Measurements from ENCODE around the gene TANGO6.
"Not testable (repeated sequence)": the region's sequence is repeated elsewhere in the genome, so short reads cannot be mapped to it uniquely, and the experiment has no call there.

Gene TANGO6

DNA sequence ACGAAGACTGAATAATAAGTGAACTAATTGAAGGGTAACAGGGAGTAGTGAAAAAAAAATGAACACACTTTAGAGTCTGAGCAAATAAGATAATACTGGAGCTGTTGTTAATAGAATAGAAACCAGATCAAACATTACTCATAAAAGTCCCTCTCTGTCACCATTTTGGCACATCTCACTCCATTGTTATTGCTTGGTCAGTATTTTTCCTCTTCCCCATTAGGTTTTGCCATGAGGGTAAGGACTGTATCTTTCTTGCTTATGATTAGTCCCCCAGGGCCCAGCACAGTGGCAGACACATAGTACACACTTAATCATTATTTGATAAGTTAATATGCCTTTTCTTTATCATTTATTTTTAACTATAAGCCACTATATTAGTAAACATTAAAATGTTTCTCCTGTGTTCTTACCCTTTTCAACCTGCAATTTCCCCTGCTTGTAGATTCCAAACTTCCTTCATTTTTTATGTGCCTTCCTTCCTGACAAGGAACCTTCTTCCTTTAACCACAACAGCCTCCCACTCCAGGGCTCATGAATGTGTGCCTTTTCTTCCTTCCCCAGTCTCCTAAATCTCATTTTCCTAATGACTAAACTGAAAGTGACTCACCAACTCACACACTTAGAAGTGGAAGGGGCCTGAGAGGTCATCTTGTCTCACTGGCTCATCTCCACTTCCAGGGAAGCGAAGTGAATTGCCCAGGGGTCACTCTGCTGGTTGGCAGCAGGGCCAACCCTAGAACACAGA lies 173.9 kb downstream of the TANGO6 start:
- DNase-seq = no peak

DNA sequence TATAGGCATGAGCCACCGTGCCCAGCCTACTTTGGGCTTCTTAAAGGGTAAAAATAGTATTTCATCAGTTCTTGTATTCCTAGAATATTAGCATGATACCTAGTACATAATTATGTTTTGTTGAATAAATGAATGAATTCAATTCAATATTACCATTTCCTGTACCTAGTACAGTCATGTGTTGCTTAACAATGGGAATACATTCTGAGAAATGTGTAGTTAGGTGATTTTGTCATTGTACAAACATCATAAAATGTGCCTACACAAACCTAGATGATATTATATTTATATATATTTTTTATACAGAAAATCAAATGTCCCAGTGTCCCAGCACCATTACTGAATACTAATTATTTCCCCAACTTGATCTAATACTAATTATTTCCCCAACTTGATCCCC lies 176.5 kb downstream of the TANGO6 start:
- DNase-seq = no peak

DNA sequence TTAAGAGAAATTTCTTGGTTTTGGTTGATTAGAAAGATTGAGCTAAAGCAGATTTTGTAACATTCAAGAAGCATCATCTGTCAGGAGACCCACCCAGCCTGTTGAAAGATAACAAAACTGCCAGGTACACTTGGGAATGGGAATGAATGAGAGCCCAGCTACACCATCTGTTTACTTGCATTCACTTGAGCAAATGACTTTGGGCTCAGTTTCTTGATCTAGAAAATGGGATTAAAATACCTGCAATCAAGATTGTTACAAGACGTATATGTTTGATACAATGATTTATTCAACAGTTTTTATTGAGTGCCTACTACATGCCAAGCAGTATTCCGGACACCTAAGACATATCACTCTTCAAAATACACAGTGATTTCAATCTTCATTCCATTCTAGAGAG lies 185.8 kb downstream of the TANGO6 start:
- DNase-seq = no peak

DNA sequence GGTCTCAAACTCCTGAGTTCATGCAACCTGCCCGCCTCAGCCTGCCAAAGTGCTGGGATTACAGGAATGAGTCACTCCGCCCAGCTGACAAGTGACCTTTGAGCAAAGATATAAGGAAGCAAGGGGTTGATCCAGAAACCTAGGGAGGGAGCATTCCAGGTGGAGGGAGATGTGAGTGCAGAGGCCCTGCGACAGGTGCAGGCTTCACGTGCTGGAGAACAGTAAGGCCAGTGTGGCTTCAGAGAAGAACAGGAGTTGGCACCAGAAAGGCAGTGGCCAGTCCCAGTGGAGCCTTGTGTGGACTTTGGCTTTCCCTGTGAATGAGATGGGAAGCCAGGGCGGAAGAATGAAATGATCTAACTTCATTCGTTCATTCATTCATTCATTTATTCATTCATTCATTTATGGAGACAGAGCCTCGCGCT lies 188.6 kb downstream of the TANGO6 start:
- no peak for DNase-seq

DNA sequence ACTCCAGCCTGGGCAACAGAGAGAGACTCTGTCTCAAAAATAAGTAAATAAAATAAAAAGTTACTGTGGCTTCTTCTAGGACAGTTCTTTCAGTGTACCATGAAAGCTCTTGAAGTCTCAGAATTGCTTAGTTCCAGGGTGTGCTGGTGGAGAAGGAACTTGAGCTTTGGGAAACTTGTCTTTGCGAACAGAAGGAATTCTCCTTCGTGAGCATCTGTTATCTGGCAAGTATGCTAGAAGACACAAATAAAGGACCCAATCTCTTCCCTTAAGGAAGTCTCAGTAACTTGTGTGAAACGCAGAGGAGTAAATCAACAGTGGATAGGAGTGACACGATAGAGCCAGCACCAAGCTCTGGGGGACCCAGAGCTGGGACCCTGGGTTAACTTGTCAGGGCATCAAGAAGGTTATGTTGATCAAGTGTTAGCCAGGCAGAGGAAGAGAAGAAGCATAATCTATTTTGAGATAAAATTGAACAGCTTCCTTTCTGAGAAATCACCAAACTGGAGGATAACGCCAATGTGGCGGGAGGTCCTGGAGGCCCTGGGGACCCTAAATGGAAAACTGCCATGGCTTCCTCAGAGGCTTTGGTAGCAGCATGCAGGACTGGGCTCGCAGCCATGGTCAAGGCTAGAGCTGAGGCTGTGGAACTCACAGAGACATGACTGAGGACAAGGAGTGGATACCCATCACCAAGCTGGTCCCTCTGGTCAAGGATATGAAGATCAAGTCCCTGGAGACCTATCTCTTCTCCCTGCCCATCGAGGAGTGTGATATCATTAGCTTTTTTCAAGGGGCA lies 190.0 kb downstream of the TANGO6 start:
- DNase-seq = no peak

DNA sequence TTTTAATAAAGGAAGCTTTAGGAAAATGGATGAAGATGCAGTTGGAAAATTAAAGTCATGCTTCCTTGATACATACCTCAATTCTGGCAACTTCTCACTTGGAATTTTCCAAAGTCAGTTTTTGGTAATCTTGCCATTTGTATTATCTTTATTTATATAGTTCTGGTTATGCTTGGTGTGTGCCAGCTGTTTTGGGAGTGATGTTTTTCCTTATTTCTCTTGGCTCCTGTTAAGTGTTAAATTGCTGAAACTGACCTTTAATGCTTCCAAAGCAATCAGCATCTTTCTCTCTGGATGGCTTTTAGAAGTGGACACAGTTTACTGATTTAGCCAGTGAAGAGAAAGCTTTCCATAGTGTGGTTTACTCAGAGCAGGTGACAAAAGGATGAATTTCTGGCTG lies 192.0 kb downstream of the TANGO6 start:
- DNase-seq = no peak

DNA sequence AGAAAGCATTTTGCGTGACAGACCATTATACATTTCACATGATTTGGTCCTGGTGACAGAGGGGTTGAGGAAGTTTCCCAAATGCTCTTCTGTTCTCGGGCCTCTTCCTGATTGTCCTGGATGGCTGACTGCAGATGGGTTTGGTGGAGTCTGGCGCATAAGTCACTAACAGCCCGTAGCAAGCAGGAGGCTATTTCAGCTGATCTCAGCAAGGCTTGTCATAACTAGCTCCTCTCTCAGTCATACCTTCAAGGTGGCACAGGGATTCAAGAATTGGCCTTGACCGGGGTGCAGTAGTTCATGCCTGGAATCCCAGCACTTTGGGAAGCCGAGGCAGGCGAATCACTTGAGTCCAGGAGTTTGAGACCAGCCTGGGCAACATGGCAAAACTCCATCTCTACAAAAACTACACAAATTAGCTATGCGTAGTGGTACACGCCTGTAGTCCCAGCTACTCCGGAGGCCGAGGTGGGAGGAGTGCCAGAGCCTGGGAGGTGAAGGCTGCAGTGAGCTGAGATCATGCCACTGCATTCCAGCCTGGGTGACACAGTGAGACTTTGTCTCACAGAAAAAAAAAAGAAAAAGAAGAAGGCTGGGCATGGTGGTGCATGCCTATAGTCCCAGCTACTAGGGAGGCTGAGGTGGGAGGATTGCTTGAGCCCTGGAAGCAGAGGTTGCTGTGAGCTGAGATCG lies 193.2 kb downstream of the TANGO6 start:
- no peak for DNase-seq

DNA sequence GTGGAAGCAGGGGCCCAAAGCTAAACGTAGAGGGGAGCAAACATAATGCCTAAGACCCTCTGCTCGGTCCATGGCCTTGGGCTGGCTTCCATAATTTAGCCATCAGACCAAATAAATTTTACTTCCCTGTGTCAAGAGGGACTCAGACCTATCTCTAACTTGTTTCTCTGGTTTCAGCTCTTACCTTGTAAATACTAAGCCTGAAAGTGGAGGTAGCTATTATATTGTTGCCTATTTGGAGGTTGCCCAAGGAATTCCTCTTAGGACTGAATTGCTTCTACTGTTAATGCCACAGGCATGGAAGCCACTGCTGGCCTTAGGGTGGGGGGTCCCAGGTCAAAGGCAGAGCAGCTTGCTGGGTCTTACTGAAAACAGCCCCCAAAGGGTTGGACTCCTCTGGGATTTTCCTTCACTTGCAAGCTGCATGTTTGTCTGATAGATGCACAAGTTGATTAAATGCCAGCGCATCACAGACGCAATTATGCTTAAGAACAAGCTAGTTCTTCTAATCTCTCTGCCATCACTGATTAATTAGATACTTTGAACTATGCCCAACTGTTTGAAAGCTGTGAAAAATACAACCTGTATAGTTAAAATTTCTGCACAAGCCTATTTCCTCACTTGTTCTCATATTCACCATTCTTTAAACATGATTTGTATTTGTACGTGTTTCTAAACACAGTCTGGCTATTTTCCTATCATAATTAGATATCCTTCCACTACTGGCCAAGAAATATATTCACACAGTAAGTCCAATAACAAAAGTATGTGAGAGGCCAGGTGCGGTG lies 194.2 kb downstream of the TANGO6 start:
- DNase-seq = no peak

DNA sequence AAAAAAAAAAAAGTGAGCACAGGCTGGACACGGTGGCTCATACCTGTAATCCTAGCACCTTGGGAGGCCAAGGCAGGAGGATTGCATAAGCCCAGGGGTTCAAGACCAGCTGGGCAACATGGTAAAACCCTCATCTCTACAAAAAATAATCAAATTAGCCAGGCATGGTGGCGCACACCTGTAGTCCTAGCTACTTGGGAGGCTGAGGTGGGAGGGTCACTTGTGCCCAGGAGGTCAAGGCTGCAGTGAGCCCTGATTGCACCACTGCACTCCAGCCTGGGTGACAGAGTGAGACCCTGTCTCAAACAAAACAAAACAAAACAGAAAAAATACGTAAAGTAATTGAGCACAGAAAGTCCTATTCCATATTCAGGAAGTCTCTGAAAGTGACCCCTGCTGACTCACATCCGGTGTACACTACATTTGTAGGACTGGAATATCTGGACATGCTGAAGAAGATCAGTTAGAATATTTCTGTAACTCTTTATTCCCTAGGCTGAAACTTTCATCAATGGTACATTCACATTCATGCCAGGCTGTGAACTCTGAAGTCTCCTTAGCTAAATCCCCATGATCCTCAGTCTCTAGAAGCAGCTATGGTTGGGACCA lies 196.1 kb downstream of the TANGO6 start:
- DNase-seq = no peak

DNA sequence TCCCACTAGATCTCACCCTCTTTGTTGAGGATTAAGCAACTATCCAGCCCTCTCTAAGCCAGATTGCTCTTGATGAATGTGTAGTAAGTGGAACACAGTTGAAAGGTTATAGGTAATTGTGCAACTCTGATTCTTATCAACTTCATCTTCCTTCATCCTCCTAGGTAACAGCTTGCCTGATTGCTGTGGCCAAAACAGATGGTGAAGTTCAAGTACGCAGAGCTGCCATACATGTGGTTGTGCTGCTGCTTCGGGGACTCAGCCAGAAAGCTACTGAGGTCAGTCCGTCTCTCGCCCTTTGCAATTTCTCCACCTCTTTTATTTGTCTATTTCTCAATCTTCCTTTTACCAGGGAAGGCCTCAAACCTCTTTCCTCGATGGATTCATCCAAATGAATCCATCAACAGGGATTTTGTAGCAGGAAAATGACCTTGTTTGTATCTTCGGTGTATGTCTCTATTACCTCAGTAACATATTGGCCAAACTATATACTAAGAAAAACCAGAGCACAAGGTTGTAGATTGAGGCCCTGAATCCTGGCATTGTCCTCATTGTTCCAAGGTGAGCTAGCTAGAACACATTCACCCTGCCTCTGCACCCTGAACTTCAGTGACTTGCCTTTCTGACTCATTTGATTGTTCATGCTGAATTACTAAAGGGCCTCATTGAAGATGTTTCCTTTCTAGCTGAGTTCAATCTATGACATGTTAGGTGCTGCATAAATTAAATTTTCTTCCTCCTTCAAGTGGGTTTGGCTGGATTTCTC lies 197.0 kb downstream of the TANGO6 start:
- no peak for DNase-seq

DNA sequence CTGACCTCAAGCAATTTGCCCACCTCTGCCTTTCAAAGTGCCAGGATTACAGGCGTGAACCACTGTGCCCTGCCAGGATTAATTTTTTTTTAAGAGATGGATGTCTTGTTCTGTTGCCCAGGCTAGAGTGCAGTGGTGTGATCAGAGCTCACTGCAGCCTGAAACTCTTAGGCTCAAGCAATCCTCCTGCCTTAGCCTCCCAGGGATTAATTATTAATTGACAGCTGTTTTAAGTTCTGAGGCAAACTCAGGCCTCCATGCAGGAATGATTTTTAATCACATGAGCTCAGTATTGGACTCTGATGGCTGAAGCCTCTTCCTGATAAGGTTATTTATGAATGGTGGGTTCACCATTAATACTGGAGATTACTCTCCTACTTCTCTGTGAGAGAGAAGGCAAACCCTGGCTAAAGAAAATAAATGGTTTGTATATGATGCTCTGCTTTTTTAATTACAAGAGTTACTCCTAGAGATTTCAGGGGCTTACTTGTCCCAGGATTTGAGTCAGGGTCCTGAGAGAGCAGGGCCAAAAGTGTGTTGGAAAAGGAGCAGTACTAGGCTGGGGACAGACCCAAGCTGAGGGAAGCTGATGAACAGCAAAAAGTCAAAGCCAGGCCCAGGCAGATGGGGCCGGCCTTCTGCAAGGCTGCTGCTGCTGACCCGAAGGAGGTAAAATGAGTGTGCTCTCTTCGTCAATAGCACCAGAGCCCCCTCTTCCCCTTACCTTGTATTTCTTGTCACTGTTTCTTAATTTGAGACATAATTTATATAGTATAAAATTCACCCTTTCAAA lies 205.2 kb downstream of the TANGO6 start:
- no peak for DNase-seq

DNA sequence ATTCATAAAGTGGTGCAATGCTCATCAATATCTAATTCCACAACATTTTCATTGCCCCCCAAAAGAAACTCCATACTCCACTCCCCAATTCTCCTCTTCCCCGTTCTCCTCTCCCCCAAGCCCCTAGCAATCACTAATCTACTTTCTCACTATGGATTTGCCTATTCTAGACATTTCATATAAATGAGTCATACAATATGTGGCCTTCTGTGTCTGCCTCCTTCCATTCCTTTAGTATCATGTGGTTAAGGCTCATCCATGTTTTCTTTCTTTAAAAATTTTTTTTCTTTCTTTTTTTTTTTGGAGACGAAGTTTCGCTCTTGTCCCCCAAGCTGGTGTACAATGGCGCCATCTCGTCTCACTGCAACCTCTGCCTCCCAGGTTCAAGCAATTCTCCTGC lies 205.8 kb downstream of the TANGO6 start:
- DNase-seq = no peak

DNA sequence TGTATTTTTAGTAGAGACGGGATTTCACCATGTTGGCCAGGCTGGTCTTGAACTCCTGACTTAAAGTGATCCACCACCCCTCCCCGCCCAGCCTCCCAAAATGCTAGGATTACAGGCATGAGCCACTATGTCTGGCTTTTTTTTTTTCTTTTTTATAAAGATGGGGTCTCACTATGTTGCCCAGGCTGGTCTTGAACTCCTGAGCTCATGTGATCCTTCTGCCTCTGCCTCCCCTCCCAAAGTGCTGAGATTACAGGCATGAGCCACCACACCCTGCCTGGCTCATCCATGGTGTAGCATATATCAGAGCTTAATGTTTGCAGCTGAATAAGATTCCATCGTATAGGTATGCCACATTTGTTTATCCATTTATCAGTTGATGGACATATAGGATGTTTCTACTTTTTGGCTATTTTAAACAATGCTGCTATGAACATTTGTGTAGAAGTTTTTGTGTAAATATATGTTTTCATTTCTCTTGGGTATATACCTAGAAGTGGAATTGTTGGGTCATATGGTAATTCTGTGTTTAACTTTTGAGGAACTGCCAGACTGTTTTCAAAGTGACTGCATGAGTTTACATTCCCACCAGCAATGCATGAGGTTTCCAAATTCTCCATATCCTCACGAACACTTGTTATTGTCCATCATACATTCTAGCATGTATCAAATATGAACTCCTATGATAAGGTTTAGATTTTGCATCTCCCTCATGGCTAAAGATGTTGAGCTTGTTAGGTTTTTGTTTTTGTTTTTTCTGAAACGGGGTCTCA lies 206.5 kb downstream of the TANGO6 start:
- no peak for DNase-seq

DNA sequence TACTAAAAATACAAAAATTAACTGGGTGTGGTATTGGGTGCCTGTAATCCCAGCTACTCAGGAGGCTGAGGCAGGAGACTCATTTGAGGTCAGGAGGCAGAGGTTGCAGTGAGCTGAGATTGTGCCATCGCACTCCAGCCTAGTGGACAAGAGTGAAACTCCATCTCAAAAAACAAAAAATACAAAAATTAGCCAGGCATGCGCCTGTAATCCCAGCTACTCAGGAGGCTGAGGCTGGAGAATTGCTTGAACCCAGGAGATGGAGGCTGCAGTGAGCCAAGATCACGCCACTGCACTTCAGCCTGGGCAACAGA lies 208.1 kb downstream of the TANGO6 start:
- DNase-seq = not testable (repeated sequence)

DNA sequence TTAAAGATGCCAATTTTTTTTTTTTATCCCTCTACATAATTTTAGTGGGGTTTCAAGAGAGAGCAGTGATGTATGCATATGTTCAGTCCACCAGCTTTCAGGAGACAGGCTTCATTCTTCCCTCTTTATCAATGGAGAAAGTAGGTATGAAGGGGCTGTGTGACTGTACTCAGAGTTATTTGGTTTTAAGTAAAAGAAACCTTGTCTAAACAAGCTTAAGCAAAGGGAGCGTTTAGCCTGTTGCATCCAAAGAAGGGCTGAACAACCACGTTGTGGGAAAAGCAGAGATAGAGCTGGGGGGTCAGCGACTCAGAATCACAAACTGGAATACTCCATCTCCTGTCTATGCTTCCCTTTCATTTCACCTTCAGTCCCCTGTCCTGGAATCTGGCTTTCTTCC lies 211.7 kb downstream of the TANGO6 start:
- no peak for DNase-seq

DNA sequence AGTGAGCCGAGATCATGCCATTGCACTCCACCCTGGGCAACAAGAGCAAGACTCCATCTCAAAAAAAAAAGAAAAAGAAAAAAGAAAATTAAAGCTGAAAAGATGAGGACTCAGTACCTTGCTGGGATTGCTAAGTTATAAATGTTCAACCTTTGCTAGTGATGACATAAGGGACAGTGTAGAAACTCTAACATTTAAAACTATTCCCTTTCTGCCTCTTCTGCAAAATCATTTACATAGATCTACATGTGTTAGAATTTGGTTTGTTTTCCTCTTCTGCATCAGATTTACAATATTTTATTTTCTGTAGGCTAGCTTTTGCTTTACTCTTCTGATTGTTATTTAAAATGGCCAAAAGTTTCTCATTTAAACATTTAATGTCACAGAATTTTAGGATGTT lies 212.6 kb downstream of the TANGO6 start:
- DNase-seq = no peak

DNA sequence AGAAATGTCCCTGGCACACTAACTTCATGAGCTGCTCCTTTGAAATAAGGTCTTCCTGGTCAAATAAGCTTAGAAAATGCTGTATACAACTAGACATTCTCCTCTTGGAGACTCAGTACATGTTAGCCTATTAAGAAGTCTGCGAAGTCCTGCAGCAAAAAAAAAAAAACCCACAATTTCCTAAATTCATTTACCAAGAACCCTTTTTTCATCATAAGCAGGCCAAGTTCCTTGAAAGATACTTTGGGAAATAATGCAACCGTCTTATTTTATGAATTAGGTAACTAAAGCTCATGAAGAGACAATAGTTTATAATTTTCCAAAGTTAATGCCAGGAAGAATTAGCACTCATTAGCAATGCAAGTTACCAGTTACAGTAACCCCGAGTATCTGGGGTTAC lies 213.1 kb downstream of the TANGO6 start:
- no peak for DNase-seq

DNA sequence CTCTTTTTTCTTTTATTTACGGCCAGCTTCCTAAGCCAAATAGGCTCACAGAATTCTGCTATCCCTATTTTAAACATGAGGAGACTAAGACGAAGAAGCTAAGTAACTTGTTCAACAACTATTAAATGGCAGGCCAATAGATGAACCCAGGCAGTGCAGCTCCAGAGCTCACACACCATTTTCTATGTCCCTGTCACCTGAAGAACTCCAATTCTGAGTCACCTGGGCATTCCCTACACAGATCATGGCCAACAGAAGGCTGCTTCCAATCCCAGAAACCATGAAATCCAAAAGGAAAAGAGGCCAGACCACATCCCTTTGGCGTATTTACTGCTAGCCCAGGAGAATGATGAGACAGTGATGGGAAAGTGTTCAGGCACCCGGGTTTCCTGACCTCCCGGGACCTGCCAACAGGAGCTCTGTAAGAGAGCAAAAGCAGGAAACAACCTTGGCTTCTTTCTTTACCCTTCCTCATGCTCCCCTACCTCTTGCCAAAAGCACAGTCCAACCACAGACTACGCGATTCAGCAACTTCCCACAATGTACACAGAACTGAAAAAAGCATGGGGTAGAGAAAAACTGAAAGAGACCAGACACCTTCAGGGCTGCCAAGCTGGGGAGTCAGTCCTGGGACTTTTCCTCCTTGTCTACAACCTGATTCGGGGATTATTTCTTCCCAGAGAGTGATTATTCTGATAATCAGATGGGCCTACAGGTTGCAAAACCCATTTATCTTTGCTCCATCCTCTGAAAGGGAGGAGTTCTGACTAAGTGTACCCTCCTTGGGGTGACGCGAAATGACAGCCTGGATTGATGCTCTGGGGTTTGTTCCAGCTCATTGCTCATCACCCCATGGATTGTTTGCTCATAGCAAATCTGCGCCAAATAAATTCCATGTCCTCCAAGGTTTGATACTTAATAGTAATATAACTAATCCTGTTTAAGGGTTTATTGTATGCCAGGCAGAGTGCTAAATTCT lies 214.4 kb downstream of the TANGO6 start:
- no peak for DNase-seq

DNA sequence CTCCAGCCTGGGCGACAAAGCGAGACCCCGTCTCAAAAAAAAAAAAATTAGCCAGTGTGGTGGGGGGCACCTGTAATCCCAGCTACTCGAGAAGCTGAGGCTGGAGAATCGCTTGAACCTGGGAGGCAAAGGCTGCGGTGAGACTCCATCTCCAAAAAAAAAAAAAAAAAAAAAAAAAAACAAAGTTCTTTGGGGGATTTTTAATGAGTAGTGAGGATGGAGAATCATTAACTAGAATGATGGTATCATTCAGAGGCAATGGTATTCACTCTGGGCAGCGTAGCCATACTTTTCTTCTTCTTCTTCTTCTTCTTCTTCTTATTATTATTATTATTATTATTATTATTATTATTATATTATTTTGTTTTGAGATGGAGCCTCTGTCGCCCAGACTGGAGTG lies 220.2 kb downstream of the TANGO6 start:
- not testable (repeated sequence) for DNase-seq
